HEK293 (cell line): ENCODE results near the gene CYP4F12.

Experiments used
- REST ChIP-seq: fragments of 450-650 bp; formaldehyde crosslinking; IDR thresholded peaks from 2 replicates; pipeline ENCODE4 v1.5.1; 2016; ENCODE audit warnings: missing biosample characterization, missing genetic modification characterization
- ZNF830 ChIP-seq: fragments of 450-650 bp; IDR thresholded peaks from 2 replicates; pipeline ENCODE4 v1.5.0; 2018; ENCODE audit warnings: missing biosample characterization, missing genetic modification characterization, low read depth, mild to moderate bottlenecking, moderate library complexity
- TF ChIP-seq, protein P1 (sequence below): fragments of 450-650 bp; formaldehyde crosslinking; conservative IDR thresholded peaks from 2 replicates; pipeline ENCODE4 v1.5.1; 2016; ENCODE audit warnings: low read depth, missing biosample characterization, missing genetic modification characterization
- TF ChIP-seq, protein P2 (sequence below): fragments of 450-650 bp; formaldehyde crosslinking; IDR thresholded peaks from 2 replicates; pipeline ENCODE4 v1.5.1; 2016; ENCODE audit warnings: missing biosample characterization, missing genetic modification characterization

DNA sequence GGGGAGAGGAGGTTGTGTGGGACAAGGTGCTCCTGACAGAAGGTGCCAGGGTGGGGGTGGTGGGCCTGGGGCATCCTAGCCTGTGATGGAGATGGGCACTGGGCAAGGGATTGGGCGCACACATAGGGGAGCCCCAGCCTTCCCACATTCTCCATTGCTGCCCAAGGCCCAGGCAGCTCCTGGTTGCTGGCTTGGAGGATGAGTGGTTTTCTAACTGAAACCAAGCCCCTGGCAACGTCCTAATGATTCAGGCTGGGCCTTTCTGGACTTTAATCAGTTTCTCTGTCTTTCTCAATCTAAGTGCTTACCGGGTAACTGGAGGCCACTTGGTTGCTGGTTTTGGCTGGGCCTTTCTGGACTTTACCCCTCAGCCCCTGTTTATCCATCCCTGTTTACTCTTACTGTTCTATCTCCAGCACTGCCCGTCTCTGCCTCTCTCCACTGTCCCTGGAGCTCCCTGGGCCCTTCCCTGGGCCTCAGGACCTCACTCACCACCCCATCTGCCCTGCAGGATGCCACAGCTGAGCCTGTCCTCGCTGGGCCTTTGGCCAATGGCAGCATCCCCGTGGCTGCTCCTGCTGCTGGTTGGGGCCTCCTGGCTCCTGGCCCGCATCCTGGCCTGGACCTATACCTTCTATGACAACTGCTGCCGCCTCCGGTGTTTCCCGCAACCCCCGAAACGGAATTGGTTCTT is 31.8 kb upstream of the CYP4F12 start:
- TF ChIP-seq, protein P1, sequence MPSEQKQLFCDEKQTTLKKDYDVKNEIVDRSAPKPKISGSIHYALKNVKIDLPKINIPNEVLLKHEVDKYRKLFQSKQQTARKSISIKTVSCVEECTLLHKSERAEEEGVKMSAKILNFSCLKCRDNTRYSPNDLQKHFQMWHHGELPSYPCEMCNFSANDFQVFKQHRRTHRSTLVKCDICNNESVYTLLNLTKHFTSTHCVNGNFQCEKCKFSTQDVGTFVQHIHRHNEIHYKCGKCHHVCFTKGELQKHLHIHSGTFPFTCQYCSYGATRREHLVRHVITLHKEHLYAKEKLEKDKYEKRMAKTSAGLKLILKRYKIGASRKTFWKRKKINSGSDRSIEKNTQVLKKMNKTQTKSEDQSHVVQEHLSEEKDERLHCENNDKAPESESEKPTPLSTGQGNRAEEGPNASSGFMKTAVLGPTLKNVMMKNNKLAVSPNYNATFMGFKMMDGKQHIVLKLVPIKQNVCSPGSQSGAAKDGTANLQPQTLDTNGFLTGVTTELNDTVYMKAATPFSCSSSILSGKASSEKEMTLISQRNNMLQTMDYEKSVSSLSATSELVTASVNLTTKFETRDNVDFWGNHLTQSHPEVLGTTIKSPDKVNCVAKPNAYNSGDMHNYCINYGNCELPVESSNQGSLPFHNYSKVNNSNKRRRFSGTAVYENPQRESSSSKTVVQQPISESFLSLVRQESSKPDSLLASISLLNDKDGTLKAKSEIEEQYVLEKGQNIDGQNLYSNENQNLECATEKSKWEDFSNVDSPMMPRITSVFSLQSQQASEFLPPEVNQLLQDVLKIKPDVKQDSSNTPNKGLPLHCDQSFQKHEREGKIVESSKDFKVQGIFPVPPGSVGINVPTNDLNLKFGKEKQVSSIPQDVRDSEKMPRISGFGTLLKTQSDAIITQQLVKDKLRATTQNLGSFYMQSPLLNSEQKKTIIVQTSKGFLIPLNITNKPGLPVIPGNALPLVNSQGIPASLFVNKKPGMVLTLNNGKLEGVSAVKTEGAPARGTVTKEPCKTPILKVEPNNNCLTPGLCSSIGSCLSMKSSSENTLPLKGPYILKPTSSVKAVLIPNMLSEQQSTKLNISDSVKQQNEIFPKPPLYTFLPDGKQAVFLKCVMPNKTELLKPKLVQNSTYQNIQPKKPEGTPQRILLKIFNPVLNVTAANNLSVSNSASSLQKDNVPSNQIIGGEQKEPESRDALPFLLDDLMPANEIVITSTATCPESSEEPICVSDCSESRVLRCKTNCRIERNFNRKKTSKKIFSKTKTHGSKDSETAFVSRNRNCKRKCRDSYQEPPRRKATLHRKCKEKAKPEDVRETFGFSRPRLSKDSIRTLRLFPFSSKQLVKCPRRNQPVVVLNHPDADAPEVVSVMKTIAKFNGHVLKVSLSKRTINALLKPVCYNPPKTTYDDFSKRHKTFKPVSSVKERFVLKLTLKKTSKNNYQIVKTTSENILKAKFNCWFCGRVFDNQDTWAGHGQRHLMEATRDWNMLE, result no peak
- TF ChIP-seq, protein P2, sequence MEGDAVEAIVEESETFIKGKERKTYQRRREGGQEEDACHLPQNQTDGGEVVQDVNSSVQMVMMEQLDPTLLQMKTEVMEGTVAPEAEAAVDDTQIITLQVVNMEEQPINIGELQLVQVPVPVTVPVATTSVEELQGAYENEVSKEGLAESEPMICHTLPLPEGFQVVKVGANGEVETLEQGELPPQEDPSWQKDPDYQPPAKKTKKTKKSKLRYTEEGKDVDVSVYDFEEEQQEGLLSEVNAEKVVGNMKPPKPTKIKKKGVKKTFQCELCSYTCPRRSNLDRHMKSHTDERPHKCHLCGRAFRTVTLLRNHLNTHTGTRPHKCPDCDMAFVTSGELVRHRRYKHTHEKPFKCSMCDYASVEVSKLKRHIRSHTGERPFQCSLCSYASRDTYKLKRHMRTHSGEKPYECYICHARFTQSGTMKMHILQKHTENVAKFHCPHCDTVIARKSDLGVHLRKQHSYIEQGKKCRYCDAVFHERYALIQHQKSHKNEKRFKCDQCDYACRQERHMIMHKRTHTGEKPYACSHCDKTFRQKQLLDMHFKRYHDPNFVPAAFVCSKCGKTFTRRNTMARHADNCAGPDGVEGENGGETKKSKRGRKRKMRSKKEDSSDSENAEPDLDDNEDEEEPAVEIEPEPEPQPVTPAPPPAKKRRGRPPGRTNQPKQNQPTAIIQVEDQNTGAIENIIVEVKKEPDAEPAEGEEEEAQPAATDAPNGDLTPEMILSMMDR (tag by site-specific recombination), result no peak
- TF ChIP-seq ZNF830 (tag by site-specific recombination), result no peak
- no peak for TF ChIP-seq REST (tag by site-specific recombination)
